ENCODE data around the gene VWA5B1. TPM values are rescaled to one million over a fixed set of nuclear protein-coding genes. Genes with fewer than 3 reads are reported as not detected.

The VWA5B1 gene
- total RNA-seq, 1 experiment from 2014 or later: not detected

DNA sequence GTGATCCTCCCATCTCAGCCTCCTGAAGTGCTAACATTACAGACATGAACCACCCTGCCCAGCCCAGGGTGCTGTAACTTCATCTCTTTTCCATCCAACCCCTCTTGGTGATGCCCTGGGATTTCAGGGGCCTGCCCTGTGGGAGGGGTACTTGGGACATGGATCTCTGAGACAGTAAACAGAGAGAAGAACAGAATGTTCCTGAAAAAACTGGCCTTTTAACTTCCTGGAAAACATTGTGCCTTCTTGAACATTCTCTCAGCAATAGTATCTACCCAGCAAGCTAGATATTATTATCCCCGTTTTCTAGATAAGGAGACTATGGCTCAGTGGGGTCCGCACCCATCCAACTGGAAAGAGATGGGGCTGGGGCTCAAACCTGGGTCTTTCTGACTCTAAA is 57.0 kb downstream of the VWA5B1 start:
- DNase-seq (ENCODE audit: low read depth): no peak

DNA sequence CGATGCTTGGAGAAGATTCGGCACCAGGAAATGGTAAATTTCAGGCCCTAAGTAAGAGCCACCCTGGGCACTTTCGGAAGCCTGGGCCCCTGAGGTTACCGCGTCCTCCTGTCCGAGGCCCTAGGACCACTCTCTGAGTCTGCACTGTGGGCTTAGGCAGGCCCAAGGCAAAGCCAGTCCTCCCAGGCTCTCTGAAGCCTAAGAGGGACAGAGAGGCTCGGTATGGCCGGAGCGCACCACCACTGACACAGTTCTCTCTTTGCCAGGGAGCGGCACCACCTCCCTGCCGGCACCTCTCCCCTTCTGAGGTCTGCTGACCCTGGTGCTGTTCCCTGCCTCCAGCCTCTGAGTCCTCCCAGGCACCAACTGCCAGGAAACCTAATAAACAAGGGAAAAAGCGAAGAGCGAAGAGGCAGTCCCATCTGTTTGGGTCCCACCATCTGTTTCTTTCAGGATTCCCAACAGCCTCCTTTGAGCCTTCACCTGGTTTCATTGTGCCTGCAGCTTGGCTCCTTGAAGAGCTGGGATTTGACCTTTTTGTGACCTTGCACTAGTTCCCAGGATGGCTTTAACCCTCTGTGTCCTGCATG is 57.7 kb downstream of the VWA5B1 start:
- DNase-seq (ENCODE audit: low read depth): no peak

GRCh38 chr1:20349561-20349960 is 58.9 kb downstream of the VWA5B1 start:
- DNase-seq (ENCODE audit: low read depth): no peak

DNA sequence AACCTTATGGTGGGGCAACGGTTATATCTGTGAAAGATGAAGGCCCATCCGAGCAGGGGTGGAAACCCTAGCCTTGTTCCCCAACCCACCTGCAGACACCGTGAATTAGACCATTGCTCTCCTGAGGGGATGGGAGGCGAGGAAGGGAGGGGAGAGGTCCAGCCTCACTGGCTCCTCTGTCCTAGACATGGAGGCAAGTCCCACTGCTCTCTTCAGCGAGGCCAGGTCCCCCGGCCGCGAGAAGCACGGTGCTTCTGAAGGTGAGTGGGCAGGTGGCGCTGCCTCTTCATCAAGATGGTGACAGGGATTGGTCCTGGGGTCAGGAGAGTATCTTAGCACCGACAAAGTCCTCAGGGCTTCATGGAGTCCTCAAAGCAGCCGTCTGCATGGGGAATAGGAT is 59.3 kb downstream of the VWA5B1 start:
- no peak for DNase-seq (ENCODE audit: low read depth)

GRCh38 chr1:20350421-20350820 is 59.7 kb downstream of the VWA5B1 start:
- no peak for DNase-seq (ENCODE audit: low read depth)

DNA sequence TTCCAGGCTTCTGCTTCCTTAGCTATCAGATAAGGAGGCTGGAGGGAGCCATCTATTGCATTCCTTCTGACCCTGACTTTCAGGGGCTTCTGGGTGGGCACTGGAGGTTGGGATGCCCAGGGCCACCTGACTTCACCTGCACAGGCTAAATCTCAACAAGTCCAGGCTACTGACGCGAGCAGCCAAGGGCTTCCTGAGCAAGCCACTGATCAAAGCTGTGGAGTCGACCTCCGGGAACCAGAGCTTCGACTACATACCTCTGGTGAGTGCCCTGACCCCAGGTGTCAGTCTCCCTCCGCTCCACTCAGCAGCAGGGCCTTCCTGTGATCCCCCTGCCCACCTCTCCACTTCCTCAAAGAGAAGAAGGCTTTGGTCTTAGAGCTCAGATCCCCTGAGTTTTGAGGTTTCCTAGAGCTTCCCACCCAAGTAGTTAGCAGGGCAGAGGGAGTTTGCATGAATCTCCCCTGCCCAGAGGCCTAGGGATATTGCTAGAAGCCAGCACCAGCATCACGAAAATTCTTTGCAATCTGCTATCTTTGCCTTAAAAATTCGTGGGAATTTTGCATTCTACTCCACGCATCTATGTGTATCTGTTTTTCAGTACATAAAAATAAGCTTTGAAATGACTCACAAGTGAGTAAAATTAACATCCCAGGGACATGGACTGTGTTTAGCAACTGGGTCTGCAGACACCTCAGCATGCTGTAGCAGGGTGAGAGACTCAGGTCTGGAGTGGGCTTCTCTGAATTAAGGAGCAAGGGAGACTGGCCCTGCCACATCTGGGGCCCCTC is 61.4 kb downstream of the VWA5B1 start:
- no peak for DNase-seq (ENCODE audit: low read depth)

GRCh38 chr1:20353836-20354235 is 63.2 kb downstream of the VWA5B1 start:
- no peak for DNase-seq (ENCODE audit: low read depth)

- DNase-seq (ENCODE audit: low read depth): no peak
These were observed 63.9 kb downstream of the VWA5B1 start for GRCh38 chr1:20354610-20355009.

- no peak for DNase-seq (ENCODE audit: low read depth)
These were observed 64.6 kb downstream of the VWA5B1 start for GRCh38 chr1:20355101-20355827.

DNA sequence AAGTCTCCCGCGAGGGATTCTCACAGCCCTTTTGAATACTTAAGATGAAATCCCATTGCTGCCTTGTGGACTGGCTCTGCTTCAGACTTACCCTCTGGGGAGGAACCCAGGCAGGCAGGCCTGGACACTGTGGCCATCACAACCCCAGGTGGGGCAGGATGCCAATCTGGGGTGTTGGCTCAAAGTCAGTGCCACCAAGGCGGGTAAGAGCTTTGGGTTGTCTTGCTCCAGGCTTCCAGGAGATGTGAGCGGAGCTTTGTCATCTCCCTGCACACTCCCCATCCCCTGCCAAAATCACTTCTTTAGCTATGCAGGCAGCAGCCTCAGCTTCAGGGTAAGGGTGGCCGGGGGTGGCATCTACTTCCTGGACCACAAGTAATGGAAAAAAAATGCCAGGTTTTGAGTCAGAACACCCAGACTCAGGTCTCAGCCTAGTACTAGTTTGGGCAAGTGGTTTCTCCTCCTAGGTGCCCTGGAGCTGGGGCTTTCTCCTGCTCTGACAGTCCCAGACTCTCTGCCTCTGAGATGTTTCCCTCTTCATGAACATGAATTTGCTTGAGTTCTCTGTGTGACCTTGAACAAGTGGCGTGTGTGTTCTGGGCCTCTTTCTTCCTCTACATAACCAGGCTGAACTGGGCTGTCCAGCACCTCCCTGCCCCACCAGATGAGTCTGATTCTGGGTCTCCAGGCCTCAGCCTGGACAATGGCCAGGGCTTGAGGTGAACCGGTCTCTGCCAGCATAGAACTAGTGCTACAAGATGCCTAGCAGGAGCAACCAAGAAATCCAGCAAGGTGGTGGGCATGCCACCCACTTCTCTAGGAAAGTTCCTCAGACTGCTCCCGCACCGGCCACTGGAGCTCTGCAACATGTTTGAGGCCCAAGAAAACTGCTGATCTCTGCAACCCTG is 65.4 kb downstream of the VWA5B1 start:
- DNase-seq (ENCODE audit: low read depth): no peak

DNA sequence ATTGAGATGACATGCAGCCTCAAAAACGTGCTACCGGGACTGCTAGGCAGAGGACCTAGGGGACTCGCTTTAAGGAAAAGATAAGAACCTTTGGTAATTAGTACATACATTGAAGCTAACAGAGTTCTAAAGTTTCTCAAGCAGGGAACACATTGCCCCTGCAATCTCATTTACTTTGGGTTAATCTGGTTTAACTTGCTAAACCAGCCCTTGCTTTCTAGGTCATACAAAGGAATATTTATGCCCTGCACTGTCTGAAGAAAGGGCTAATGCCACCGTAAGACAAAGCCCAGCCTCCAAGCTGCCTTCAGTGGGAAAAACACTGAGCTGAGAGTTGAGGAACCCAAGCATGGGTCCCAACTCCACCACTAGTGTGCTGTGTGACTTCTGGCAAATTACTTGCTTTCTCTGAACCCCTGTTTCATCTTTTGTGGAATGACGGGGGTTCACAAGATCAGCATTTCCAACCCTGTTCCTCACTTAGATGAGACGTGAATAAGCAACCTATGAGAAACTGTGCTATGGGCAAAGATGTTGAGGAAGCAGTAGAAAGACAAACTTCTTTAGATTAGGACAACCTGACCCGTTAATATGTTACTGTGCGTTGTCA is 66.3 kb downstream of the VWA5B1 start:
- no peak for DNase-seq (ENCODE audit: low read depth)

DNA sequence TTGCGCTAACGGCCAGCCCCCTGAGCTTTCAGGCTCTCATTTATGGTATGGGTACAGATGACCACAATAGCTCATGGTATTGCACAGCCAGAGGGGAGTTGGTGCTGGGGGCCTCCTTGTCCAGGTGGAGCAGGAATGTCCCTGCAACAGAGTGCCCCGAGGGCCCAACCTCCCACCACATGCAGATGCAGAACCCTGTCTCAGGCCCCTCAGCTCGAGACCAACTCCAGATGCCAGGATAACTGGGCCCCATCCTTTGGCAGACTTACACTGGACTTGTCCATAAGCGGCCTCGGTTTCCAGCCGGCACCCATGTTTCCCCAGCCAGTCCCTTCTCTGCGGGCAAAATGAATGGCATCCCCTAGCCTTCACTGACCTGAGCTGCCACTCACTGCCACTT is 67.1 kb downstream of the VWA5B1 start:
- DNase-seq (ENCODE audit: low read depth): no peak

DNA sequence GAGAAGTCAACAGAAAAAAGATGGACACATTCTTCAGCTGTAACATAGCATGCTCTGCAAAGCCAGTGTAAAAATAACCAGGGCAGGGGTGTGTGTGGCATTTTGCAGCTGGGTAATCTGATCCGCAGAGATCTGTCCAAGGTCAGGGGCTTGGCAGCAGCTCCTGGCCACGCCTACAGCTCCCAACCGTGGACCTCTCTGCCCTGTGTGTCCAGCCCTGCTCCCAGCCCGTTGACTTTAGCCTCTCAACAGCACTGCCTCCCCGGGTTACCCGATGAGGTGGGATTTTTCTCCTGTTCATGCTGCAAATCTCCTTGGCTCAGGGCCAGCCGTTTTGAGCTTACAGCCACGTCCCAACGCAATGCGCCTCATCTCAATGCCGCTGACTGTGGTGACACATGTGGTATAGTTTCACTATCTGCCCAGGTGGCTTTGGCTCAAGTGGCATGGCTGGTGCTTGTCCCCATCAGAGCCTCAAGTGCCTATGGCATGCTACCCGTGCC is 68.1 kb downstream of the VWA5B1 start:
- DNase-seq (ENCODE audit: low read depth): peak; percentile 23

DNA sequence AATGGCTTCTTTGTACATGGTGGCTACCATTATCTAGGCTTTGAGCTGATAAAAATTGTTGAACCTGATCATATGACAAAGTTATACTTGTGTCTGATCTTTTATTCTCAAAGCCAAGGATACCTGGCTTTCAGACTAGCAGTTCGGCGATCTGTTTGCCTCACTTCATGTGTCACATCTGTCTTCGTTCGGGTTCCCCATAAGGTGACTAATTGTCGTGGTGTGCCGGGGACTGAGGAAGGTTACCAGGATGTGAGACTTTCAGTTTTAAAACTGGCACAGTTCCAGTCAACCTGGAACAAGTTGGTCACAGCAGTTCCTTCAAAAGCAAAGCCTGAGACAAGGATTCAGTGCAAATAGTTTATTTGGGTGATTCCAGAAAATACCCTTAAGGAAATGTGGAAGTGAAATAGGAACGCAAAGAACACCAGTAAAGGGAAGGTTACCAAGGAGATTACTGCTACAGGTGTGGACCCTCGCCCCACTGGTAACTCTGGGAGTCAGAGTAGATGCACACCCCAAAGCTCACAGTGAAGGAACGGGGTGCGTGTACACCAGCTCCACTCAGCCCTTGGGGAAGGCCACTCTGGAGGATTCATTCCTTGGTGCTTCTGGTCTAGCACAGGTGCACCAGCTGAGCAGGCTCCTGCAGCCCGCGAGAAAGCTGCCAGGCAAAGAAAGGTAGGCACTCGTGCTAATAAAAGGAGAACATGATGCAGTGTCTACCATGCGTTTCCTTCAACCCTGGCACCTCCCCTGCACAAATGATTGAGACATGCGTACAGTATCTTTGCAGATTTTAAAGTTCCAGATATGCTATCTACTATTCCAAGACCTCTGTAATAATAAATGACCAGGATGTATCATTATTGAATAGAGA is 69.0 kb downstream of the VWA5B1 start:
- DNase-seq (ENCODE audit: low read depth): no peak

DNA sequence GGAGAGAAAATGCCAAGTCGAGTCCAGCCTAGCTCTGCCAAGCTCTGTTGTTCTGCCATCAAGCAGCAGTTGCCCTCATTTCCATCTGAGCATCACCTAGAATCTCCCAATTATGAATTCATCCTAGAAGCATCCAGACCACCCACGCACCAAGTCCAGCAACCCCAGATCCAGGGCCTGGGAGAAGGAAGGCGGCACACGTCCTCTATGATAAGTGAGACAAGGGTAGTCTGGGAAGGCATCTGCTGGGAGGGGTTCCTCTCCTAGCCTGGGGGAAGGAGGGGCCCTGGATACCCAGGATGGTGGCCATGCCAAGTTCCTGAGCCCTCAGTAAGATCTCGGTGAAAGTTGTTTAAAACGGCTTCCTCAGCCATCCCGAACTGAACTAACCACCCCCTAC is 70.7 kb downstream of the VWA5B1 start:
- DNase-seq (ENCODE audit: low read depth): no peak

- peak; percentile 58 for DNase-seq (ENCODE audit: low read depth)
These were observed 71.2 kb downstream of the VWA5B1 start for GRCh38 chr1:20361805-20362381.

DNA sequence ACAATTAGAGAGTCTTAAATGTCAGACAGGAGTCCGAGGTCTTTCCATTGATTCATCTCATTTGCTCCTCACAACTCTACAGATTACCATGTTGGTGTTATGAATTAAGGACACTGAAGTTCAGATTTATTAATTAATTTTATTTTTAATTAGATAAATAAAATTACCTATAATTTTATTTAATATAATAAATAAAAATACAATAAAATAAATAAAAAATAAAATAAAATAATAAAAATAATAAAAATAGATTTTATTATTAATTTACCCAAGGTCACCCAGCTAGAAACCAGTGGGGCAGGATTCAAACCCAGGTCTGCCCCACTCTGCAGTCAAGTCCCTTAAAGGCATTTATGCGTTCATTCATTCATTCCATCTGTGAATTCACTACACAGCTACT is 72.2 kb downstream of the VWA5B1 start:
- no peak for DNase-seq (ENCODE audit: low read depth)

DNA sequence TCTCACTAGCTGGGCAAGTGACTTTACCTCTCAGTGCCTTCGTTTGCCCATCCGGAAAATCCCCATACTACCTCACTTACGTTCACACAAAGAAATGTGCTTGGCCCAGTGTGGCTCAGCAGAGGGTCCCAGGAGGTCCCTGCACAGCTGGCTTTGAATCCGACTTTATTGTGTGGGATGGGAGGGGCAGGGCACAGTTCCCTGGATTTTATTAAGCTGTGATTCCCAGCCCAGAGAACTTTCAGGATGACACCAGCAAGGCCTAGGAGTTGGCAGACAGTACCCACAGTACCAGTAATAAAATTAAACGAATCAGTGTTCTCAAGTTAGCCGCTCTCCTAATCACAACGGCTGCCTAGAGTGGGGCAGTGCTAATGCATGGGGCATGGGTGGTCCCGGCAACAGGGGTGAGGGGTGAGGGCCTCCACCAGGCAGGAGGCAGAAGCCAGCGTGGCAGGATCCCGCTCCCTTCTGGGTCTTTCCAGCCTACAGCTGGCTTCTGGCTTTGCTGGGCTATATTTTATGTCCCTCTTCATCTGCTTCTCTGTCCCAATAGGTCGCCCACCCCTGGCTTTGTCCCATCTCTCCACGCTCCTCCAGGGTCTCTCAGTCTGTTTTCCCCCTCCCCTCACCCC is 74.9 kb downstream of the VWA5B1 start:
- no peak for DNase-seq (ENCODE audit: low read depth)

- no peak for DNase-seq (ENCODE audit: low read depth)
These were observed 75.4 kb downstream of the VWA5B1 start for GRCh38 chr1:20366056-20366462.
